ENCODE data around the gene SRSF3.

The SRSF3 gene

DNA sequence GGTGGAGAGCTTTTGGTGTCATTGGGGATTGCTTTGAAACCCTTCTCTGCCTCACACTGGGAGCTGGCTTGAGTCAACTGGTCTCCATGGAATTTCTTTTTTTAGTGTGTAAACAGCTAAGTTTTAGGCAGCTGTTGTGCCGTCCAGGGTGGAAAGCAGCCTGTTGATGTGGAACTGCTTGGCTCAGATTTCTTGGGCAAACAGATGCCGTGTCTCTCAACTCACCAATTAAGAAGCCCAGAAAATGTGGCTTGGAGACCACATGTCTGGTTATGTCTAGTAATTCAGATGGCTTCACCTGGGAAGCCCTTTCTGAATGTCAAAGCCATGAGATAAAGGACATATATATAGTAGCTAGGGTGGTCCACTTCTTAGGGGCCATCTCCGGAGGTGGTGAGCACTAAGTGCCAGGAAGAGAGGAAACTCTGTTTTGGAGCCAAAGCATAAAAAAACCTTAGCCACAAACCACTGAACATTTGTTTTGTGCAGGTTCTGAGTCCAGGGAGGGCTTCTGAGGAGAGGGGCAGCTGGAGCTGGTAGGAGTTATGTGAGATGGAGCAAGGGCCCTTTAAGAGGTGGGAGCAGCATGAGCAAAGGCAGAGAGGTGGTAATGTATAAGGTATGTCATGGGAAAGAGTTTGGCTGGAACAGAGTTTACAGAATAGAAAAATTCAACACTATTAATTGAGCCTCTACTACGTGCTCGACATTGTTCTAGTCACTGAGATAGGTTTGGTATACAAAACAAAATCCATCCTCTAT, 31.2 kb downstream of the SRSF3 start:
- TF ChIP-seq, protein P1, sequence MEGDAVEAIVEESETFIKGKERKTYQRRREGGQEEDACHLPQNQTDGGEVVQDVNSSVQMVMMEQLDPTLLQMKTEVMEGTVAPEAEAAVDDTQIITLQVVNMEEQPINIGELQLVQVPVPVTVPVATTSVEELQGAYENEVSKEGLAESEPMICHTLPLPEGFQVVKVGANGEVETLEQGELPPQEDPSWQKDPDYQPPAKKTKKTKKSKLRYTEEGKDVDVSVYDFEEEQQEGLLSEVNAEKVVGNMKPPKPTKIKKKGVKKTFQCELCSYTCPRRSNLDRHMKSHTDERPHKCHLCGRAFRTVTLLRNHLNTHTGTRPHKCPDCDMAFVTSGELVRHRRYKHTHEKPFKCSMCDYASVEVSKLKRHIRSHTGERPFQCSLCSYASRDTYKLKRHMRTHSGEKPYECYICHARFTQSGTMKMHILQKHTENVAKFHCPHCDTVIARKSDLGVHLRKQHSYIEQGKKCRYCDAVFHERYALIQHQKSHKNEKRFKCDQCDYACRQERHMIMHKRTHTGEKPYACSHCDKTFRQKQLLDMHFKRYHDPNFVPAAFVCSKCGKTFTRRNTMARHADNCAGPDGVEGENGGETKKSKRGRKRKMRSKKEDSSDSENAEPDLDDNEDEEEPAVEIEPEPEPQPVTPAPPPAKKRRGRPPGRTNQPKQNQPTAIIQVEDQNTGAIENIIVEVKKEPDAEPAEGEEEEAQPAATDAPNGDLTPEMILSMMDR (conservative IDR thresholded peaks at IDR 0.05; ENCODE audit: low read depth, low read length): no peak
- peak; percentile 74 for DNase-seq (ENCODE audit: low read depth)
- no peak overlapping the region for H3K4me3 ChIP-seq (ENCODE audit: low read depth, low read length)

DNA sequence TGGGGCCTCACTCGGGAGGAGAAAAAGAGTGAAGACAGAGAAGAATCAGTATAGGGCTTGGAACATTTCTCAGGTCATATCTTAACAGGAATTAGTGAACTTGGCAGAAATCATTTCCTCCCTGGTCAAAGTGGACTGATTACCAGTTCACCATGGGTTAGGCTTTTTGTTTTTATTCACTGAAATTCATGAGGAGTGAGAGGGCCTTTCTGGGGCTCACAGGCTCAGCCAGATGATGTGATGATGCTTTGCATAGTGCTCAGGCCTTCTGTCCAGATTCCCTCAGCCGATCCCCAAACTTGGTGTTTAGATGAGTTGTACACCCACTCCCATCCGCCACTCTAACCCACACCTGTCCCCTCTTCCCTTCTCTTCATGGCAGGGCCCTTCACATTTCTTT, 32.5 kb downstream of the SRSF3 start:
- DNase-seq (ENCODE audit: low read depth): no peak
- TF ChIP-seq, protein P1 (conservative IDR thresholded peaks at IDR 0.05; ENCODE audit: low read depth, low read length): no peak
- H3K4me3 ChIP-seq (ENCODE audit: low read depth, low read length): no peak overlapping the region

DNA sequence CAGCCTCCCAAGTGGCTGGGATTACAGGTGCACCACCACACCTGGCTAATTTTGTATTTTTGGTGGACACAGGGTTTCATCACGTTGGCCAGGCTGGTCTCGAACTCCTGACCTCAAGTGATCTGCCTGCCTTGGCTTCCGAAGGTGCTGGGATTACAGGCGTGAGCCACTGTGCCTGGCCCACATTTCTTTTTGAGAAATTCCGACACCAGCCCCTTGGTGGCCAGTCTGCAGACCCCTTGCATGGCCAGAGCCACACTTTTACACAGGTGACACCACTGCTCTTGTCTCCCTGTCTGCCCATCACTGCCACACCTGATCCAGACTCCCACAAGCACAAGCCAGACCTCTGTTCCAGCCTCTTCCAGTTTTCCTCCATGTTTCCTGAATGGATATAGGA, 33.0 kb downstream of the SRSF3 start:
- no peak overlapping the region for H3K4me3 ChIP-seq (ENCODE audit: low read depth, low read length)
- TF ChIP-seq, protein P1 (conservative IDR thresholded peaks at IDR 0.05; ENCODE audit: low read depth, low read length): no peak
- DNase-seq (ENCODE audit: low read depth): no peak

DNA sequence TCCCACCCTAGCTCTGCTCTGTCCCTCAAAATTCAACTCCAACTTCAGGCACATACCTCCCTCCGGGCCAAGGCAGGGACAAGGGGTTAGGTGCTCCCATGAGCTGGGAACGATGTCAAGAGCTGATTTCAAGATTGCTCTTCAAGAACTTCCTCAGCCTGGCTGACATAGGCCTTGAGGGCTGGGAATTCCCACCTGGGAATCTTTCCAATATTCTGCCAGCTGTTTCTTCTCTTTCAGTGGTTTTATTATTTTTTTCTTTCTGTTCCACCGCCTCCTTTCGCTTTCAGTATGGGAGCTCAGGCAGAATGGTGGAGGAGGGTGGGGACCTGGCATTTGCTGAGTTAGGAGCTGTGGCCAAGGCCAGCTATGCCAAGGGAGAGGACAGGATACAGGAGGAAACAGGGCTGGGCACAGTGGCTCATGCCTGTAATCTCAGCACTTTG, 33.7 kb downstream of the SRSF3 start:
- no peak overlapping the region for H3K4me3 ChIP-seq (ENCODE audit: low read depth, low read length)
- peak; percentile 85 for DNase-seq (ENCODE audit: low read depth)
- TF ChIP-seq, protein P1 (conservative IDR thresholded peaks at IDR 0.05; ENCODE audit: low read depth, low read length): no peak

DNA sequence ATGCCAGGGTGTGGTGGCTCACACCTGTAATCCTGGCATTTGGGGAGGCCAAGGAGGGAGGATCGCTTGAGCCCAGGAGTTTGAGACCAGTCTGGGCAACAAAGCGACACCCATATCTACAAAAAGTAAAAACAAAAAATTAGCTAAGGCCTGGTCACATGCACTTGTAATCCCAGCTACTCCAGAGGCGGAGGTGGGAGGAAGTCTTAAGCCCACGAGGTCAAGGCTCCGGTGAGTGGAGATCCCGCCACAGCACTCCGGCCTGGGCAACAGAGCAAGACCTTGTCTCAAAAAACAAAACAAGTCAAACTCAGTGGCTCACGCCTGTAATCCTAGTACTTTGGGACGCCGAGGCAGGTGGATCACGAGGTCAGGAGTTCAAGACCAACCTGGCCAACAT, 35.6 kb downstream of the SRSF3 start:
- H3K4me3 ChIP-seq (ENCODE audit: low read depth, low read length): no peak overlapping the region
- TF ChIP-seq, protein P1 (conservative IDR thresholded peaks at IDR 0.05; ENCODE audit: low read depth, low read length): no peak
- DNase-seq (ENCODE audit: low read depth): no peak

DNA sequence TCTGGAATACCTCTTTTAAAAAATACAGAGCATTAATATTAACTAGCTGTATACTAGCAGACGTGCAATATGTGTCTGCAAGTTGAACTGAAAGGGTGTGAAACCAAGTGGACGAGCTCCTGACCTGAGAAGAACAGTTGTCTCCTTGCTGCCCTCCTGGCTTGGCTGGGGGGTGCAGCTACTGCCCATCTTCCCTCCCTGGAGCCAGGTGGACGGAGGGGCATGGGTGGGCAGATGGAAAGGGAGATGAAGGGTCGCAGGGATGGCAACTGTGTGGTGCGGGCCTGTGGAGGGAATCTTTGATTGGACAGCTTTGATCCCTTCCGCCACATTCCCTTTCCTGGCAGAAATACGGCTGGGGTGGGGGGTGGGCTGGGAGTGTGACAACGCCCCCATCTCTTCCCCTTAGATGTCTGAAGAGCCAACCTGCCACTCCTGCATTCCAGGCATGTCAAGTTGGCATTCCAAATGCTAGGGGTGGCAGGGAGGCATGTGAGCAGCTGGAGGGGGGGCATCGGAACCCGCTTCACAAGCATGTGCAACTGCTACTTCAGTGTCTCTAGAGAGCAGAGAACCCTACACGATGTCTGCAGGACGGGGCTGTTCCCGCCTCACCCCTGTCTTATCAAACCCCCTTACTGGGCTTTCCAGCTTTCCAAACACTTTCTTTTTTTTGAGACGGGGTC, 37.3 kb downstream of the SRSF3 start:
- H3K4me3 ChIP-seq (ENCODE audit: low read depth, low read length): no peak overlapping the region
- TF ChIP-seq, protein P1 (conservative IDR thresholded peaks at IDR 0.05; ENCODE audit: low read depth, low read length): no peak
- DNase-seq (ENCODE audit: low read depth): no peak
